Measurements from ENCODE around the gene VSIG10L2.

VSIG10L2 gene

GRCh38 chr11:125929445-125930075, 16.3 kb upstream of the VSIG10L2 start:
- no peak for DNase-seq (ENCODE audit: low read depth)

GRCh38 chr11:125930076-125930450, 15.8 kb upstream of the VSIG10L2 start:
- DNase-seq (ENCODE audit: low read depth), result no peak

GRCh38 chr11:125931116-125931515, 14.7 kb upstream of the VSIG10L2 start:
- no peak for DNase-seq (ENCODE audit: low read depth)

- no peak for DNase-seq (ENCODE audit: low read depth)
Observed at GRCh38 chr11:125931668-125932067, 14.2 kb upstream of the VSIG10L2 start.

GRCh38 chr11:125932301-125932700, 13.5 kb upstream of the VSIG10L2 start:
- DNase-seq (ENCODE audit: low read depth), result no peak

- no peak for DNase-seq (ENCODE audit: low read depth)
Observed at GRCh38 chr11:125933030-125933813, 12.6 kb upstream of the VSIG10L2 start.

- no peak for DNase-seq (ENCODE audit: low read depth)
Observed at GRCh38 chr11:125934473-125934872, 11.4 kb upstream of the VSIG10L2 start.

- no peak for DNase-seq (ENCODE audit: low read depth)
Observed at GRCh38 chr11:125935056-125935455, 10.8 kb upstream of the VSIG10L2 start.

- DNase-seq (ENCODE audit: low read depth), result no peak
Observed at GRCh38 chr11:125935618-125936199, 10.1 kb upstream of the VSIG10L2 start.

GRCh38 chr11:125938418-125938817, 7.4 kb upstream of the VSIG10L2 start:
- DNase-seq (ENCODE audit: low read depth), result no peak

GRCh38 chr11:125939081-125939521, 6.7 kb upstream of the VSIG10L2 start:
- DNase-seq (ENCODE audit: low read depth), result no peak

- DNase-seq (ENCODE audit: low read depth), result no peak
Observed at GRCh38 chr11:125940145-125940544, 5.7 kb upstream of the VSIG10L2 start.

- DNase-seq (ENCODE audit: low read depth), result no peak
Observed at GRCh38 chr11:125941267-125941618, 4.6 kb upstream of the VSIG10L2 start.

- DNase-seq (ENCODE audit: low read depth), result peak; percentile 20
Observed at GRCh38 chr11:125941619-125942611, 3.9 kb upstream of the VSIG10L2 start.

GRCh38 chr11:125942771-125943428, 2.9 kb upstream of the VSIG10L2 start:
- no peak for DNase-seq (ENCODE audit: low read depth)

- no peak for DNase-seq (ENCODE audit: low read depth)
Observed at GRCh38 chr11:125943661-125944349, 2.0 kb upstream of the VSIG10L2 start.

GRCh38 chr11:125944350-125945010, 1.4 kb upstream of the VSIG10L2 start:
- no peak for DNase-seq (ENCODE audit: low read depth)

GRCh38 chr11:125945011-125945796, 640 bp upstream of the VSIG10L2 start:
- DNase-seq (ENCODE audit: low read depth), result no peak

- DNase-seq (ENCODE audit: low read depth), result no peak
Observed at GRCh38 chr11:125946712-125947418, 1.0 kb downstream of the VSIG10L2 start.

Measured in T follicular helper cell (primary cell).